Measurements from ENCODE around the gene KPNA3.

KPNA3 gene

GRCh38 chr13:49746111-49746510 is 46.4 kb downstream of the KPNA3 start:
- H3K27ac ChIP-seq: no peak overlapping the region
- TF ChIP-seq ZFX (IDR thresholded peaks at IDR 0.05; ENCODE audit: borderline replicate concordance): no peak
- no peak for TF ChIP-seq CTCF (IDR thresholded peaks at IDR 0.05)

DNA sequence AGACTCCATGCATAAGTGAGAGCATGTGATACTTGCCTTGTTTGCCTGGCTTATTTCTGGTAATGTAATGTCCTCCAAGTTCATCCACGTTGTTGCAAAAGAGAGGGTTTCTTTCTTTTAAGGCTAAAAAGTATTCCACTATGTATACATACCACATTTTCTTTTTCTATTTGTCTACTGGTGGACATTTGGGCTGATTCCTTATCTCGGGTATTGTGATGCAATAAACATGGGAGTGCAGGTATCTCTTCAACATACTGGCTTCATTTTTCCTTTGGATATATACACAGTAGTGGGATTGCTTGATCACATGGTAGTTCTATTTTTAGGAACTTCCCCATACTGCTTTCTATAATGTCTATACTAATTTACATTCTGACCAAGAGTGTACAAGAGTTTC is 51.6 kb downstream of the KPNA3 start:
- TF ChIP-seq CTCF (IDR thresholded peaks at IDR 0.05): no peak
- no peak for TF ChIP-seq ZFX (IDR thresholded peaks at IDR 0.05; ENCODE audit: borderline replicate concordance)
- no peak overlapping the region for H3K27ac ChIP-seq

DNA sequence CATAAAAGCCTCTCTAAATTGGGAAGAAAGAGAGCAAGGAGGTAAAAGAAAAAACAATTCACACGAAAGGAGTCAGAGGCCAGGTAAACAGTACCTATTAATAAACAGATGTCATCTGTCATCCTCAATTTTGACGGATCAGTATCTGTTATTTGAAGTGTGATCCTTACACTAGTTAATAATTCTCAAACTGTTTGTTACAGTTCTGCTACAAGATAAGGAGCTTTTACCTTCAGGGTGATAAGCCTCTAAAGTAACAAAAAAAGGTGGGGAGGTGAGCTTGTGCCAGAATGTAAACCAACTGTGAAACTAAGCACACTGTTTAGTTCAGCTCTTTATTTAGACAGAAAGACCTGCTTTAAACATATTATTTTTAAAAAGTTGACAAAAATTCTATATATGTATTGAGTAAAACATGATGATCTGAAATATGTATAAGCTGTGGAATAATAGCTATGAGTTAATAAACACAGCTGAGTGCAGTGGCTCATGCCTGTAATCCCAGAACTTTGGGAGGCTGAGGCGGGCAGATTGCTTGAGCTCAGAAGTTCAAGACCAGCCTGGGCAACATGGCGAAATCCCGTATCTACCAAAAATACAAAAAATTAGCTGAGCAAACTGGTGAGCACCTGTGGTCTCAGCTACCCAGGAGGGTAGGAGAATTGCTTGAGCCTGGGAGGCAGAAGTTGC is 52.8 kb downstream of the KPNA3 start:
- no peak overlapping the region for H3K27ac ChIP-seq
- TF ChIP-seq ZFX (IDR thresholded peaks at IDR 0.05; ENCODE audit: borderline replicate concordance): no peak
- no peak for TF ChIP-seq CTCF (IDR thresholded peaks at IDR 0.05)

DNA sequence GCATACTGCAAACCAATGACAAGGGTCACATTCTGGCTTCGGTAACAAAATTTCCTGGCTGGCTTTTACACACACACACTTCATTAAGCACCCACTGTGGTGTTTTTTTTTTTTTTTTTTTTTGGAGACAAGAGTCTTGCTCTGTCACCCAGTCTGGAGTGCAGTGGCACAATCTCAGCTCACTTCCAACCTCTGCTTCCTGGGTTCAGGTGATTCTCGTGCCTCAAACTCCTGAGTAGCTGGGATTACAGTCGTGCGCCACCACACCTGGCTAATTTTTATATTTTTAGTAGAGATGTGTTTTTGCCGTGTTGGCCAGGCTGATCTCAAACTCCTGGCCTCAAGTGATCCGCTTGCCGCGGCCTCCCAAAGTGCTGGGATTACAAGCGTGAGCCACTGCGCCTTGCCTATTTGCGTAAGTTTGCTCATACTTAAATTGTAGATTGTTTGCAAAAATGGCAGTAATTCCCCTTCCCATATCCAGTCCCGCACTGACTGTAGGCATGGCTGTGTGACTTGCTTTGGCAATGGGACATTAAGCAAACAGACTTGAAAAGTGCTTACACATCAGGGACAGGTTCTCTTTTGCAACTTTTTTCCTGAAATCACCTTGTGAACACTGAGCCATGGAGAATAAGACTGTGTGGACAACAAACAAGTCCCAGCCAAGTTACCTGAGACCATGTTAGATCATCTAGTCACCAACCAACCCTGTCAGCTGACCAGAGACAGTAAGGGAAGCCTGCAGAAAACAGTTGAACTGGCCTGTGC is 59.1 kb downstream of the KPNA3 start:
- TF ChIP-seq CTCF (IDR thresholded peaks at IDR 0.05): no peak
- TF ChIP-seq ZFX (IDR thresholded peaks at IDR 0.05; ENCODE audit: borderline replicate concordance): no peak

DNA sequence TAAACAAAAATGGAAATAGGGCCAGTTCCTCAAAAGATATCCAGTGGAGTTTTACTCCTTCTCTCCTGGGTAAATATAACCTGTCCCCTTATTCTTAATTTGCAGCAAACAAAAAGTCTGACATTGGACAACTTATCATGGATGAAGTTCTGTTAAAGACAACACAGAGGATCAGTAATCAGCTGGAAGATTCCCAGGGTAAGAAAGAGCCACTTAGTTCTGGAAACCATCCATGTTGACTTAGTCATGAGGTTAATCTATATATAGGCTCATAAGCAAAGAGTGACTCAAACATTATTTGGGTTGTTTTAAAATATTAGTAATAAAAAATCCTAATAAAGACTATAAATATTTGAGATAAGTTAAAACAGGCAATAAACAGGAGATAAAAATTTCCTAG is 60.7 kb downstream of the KPNA3 start:
- no peak for TF ChIP-seq ZFX (IDR thresholded peaks at IDR 0.05; ENCODE audit: borderline replicate concordance)
- TF ChIP-seq CTCF (IDR thresholded peaks at IDR 0.05): no peak
- H3K27ac ChIP-seq: no peak overlapping the region

More for the DNA sequence above, 59.1 kb downstream of the KPNA3 start:
- H3K27ac ChIP-seq: no peak overlapping the region

DNA sequence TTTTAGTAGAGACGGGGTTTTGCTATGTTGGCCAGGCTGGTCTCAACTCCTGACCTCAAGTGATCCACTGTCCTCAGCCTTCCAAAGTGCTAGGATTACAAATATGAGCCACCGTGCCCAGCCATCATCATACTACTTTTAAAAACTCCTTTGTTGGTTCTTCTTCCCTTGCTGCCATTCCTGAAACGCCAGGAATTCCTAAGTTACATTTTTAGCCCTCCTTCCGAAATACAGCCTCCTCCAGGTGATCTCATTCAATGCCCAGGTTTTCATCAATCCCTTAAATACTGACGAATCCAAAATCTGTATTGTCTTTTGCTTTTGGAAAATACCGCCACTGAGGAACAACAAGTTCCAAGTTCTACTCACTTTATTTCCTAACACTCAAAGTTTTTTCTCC is 75.9 kb downstream of the KPNA3 start:
- H3K27ac ChIP-seq: no peak overlapping the region
- TF ChIP-seq CTCF (IDR thresholded peaks at IDR 0.05): no peak
- TF ChIP-seq ZFX (IDR thresholded peaks at IDR 0.05; ENCODE audit: borderline replicate concordance): no peak

- TF ChIP-seq CTCF (IDR thresholded peaks at IDR 0.05): no peak
Measured at GRCh38 chr13:49714757-49715156, 77.7 kb downstream of the KPNA3 start.

More at GRCh38 chr13:49714757-49715156, 77.7 kb downstream of the KPNA3 start:
- H3K27ac ChIP-seq: no peak overlapping the region

Measured in 22Rv1 (cell line).